ENCODE data around the gene DOK4.

DOK4 gene

DNA sequence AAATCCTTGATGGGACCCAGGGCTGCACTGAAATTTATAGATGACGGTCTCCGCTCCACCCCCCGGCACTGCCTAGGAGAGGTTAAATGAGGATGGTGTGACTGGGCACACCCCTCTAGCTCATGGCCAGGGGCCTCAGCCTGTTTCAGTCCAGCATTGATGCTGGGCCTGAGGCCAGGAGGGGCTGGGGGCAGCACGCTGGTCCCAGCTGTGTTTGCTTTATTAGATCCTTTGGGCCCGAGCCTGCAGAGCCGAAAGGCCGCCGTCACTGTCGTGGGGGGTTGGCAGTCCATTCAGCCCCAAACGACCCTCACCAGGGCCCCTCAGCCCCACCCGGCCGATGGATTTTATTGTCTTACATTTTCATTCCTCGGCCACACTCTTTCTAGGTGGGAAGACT, 10.8 kb upstream of the DOK4 start:
- no peaks in the 10 kb centered on the region for H3K4me1 Mint-ChIP-seq (ENCODE audit: low read depth)
- no peak overlapping the region for H3K4me3 Mint-ChIP-seq
- H3K27me3 Mint-ChIP-seq = no peaks in the 10 kb centered on the region
- no peak overlapping the region for H3K27ac Mint-ChIP-seq
- no peaks in the 10 kb centered on the region for H3K9me3 Mint-ChIP-seq
- no peaks in the 10 kb centered on the region for H3K36me3 Mint-ChIP-seq (ENCODE audit: low read depth)

DNA sequence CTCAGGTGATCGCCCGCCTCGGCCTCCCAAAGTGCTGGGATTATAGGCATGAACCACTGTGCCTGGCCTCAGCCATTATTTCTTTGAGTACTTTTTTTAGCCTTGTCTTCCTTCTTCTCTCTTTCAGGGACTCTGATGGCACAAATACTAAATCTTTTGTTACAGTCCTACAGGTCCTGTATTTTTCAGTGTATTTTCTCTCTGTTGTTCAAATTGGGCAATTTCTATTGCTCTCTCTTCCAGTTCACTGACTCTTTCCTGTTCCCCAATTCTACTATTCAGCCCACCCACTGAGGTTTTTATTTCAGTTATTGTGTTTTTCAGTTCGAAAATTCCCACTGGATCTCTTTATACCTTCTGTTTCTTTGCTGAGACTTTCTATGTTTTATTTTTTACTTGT, 7.5 kb upstream of the DOK4 start:
- Mint-ChIP-seq H3K9me3 (no peaks in the 10 kb centered on the region), H3K4me3 (no peak overlapping the region), H3K27ac (no peak overlapping the region), H3K27me3 (no peaks in the 10 kb centered on the region), H3K36me3 (ENCODE audit: low read depth) (no peaks in the 10 kb centered on the region), H3K4me1 (ENCODE audit: low read depth) (no peaks in the 10 kb centered on the region)

DNA sequence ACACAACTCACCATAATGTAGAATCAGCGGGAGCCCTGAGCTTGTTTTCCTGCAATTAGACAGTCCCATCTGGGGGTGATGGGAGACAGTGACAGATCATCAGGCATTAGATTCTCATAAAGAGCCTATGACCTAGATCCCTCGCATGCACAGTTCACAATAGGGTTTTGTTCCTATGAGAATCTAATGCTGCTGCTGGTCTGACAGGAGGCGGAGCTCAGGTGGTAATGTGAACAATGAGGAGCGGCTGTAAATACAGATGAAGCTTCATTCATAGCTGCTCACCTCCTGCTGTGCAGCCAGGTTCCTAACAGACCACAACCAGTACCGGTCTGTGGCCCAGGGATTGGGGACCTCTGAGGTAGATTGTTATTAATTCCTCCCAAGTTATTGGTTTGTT, 2.9 kb upstream of the DOK4 start:
- Mint-ChIP-seq H3K4me1 (ENCODE audit: low read depth) (peaks cover 25% of the 10 kb centered on the region), H3K36me3 (ENCODE audit: low read depth) (no peaks in the 10 kb centered on the region), H3K27me3 (no peaks in the 10 kb centered on the region), H3K4me3 (no peak overlapping the region), H3K27ac (no peak overlapping the region), H3K9me3 (no peaks in the 10 kb centered on the region)

DNA sequence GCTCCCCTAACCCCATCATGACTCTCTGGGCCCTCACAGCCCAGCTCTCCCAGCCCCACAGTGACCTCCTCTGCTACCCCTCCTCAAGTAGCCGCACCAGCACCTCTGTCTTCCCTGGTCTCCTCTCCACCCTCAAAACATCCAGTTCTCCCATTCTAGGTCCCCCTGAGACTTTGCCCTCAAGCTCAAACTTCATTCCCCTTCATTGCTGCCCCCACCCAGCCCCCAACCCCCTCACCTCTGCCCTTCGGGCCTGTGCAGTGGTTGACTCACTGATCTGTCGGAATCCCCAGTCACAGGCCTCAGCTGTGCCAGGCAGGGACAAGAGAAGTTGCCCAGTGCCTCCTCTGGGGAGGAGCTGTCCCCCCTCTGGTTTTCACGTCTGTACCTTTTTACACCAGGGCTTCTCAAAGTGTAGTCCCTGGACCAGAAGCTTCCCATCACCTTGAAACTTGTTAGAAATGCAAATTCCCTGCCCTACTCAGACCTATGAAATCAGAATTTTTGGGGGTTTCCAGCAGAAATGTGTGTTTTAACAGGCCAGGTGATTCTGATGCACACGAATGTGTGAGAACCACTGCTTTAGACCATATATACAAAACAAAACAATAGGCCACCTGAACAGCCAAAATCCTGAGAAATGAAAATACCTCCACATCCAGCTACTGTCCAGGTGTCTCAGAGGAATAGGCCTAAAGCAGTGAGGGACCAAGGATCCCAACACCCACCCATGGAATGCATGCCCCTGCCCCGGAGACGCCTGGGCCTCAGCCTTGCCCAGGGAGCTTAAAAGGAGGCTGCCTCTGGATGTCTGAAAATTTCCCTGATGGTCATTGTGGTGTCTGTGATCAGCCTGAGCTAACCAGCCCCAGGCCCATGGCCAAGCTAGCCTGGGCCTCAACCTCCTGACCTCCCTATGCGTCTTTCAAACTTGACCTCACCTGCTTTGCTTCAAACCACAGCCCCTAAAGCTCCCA, 853 bp upstream of the DOK4 start:
- Mint-ChIP-seq H3K9me3 (no peaks in the 10 kb centered on the region), H3K4me3 (peak overlapping the region; percentile 78), H3K4me1 (ENCODE audit: low read depth) (peaks cover 25% of the 10 kb centered on the region), H3K27me3 (no peaks in the 10 kb centered on the region), H3K36me3 (ENCODE audit: low read depth) (no peaks in the 10 kb centered on the region), H3K27ac (peak overlapping the region; percentile 77)

DNA sequence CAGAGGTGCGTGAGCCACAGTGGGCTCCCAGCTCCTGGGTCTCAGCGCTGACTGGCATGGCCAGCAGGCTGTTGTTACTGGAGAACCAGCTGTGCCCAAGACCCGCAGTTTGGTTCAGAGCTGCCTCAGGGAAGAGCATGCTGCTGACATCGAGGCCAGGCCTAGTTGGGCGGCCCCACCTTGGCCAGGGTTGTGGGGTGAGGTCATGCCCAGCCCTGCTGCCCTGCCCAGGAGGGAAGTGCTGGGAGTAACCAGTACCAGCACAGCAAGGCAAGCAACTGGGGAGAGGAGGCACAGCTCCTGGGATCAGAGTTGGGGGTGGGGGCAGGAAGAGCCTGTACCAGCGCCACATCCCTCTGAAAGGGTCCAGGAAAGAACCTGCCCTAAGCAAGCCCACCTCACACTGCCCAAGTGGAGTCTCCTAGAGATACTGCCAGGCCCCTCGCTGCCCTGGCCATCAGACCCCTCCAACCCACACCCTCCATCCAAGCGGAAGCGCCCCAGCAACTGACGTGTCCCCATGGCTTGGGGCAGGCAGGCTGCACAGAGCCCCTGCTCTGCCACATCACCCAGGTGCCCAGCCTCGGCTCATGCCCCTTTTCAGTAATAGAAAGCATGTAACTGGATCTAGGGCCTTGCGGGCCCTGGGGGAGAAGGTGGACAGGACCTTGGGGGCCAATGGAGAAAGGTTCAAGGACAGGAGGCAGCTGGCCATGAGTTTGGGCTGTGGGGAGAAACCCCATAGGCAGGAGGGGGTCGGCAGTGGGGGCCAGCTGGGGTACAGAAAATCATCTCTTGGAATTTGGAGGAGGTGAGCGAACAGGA, 990 bp downstream of the DOK4 start:
- Mint-ChIP-seq H3K36me3 (ENCODE audit: low read depth) (no peaks in the 10 kb centered on the region), H3K27ac (peak overlapping the region; percentile 34), H3K27me3 (no peaks in the 10 kb centered on the region), H3K9me3 (no peaks in the 10 kb centered on the region), H3K4me1 (ENCODE audit: low read depth) (peaks cover 25% of the 10 kb centered on the region), H3K4me3 (peak overlapping the region; percentile 80)

DNA sequence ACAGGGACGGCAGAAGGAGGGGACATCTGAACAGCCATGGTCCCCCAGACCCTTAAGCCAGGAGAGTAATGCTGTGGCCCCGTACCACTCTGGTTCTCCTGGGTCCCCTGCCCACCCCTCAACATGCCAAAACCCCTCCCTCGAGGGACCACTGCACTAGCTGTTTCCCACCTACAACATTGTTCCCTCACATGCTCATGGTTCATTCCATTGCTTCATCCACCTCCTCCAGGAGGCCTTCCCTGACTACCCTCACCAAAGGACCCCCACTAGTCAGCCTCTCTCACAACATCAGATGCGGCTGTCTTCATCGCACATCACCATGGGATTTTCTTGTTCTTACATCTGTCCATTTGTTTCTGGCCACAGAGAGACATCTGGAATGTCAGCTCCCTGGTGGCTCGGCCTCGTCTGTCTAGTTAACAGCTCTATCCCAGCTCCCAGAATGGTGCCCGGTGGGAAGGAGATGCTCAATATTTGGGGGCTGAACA, 1.7 kb downstream of the DOK4 start:
- H3K27me3 Mint-ChIP-seq = no peaks in the 10 kb centered on the region
- H3K4me1 Mint-ChIP-seq (ENCODE audit: low read depth) = peaks cover 25% of the 10 kb centered on the region
- H3K9me3 Mint-ChIP-seq = no peaks in the 10 kb centered on the region
- H3K36me3 Mint-ChIP-seq (ENCODE audit: low read depth) = no peaks in the 10 kb centered on the region
- H3K27ac Mint-ChIP-seq = no peak overlapping the region
- H3K4me3 Mint-ChIP-seq = no peak overlapping the region

DNA sequence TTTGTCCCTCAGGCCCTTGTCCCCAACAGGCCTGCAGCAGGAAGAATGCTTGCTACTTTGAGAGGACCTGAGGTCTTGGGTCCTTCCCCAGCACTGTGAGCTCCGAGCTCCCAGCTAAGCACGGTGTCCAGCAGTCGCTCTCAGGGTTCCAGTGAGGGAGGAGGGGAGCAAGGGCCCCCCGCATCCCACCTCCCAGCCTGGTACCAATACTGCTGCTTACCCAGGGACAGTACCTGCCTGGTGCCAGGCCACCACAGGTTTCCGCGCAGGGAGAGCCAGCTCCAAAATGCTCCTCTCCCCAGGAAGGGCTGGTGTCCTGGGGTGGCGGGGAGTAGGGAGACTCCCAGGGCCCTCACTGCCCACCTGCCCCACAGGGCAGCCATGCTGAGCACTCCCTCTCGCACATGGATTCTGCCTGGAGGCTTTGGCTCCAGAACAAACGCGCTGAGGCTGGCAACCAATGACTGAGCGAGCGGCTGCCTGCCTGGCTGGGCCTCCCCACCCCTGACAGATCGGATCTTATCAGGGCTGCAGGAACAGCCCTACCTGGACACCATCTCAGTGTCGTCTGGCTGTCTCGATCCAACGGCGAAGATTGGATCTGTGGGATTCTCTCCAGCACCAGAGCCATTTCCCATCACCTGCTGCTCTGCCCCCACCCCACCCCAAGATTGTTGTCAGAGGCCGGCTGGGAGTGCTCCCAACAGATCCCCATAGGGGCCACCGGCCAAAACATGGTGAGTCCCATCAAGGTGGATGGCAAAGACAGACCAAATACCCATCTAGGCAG, 2.4 kb downstream of the DOK4 start:
- Mint-ChIP-seq H3K9me3 (no peaks in the 10 kb centered on the region), H3K27ac (no peak overlapping the region), H3K27me3 (no peaks in the 10 kb centered on the region), H3K36me3 (ENCODE audit: low read depth) (no peaks in the 10 kb centered on the region), H3K4me3 (no peak overlapping the region), H3K4me1 (ENCODE audit: low read depth) (peaks cover 28% of the 10 kb centered on the region)

DNA sequence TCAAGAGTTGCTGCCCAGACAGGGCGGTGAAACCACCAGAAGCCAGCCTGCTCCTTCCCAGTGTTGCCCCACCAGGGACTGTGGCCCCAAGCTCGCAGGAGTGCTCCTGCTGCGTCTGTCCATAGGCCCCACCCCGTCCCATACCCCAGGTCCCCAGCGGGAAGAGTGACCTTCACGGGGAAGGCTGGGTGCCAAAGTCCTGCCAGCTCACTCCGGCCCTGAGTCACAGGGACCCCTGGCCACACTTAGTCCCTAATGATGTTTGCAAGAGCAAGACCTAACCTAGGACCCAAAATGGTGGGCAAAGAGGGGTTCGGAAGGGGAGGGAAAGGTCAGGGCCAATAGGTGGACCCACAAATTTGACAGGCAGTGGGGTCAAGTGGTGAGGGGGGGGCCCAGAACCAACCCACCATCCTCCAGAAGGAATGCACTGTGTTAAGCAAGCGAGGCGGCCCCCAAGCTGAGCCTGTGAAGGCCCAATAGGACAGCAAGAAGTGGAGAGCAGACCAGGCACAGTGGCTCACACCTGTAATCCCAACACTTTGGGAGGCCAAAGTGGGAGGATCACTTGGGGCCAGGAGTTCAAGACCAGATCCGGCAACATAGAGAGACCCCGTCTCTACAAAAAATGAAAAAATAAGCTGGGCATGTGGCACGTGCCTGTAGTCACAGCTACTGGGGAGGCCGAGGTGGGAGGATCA, 3.3 kb downstream of the DOK4 start:
- Mint-ChIP-seq H3K27me3 (no peaks in the 10 kb centered on the region), H3K36me3 (ENCODE audit: low read depth) (no peaks in the 10 kb centered on the region), H3K27ac (no peak overlapping the region), H3K4me3 (no peak overlapping the region), H3K4me1 (ENCODE audit: low read depth) (peaks cover 34% of the 10 kb centered on the region), H3K9me3 (no peaks in the 10 kb centered on the region)

DNA sequence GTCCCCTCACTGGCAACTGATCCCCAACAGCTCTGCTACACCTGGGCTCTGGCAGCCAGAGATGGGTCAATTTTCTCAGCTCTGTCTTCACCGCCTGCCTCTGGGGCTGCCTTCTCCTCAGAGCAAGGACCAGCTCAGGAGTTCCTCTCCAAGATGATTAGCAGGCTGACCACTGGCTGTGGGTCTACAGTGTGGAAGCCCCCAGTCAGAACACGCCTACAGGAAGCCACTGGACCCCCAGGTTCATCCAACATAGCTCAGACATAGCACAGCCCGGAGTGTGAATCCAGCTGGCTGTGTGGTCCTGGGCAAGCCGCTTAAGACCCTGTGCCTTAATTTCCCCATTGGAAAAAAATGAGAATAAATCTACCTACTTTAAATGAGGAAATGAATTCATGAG, 4.9 kb downstream of the DOK4 start:
- Mint-ChIP-seq H3K9me3 (no peaks in the 10 kb centered on the region), H3K27ac (no peak overlapping the region), H3K4me3 (no peak overlapping the region), H3K36me3 (ENCODE audit: low read depth) (no peaks in the 10 kb centered on the region), H3K4me1 (ENCODE audit: low read depth) (peaks cover 23% of the 10 kb centered on the region), H3K27me3 (no peaks in the 10 kb centered on the region)

DNA sequence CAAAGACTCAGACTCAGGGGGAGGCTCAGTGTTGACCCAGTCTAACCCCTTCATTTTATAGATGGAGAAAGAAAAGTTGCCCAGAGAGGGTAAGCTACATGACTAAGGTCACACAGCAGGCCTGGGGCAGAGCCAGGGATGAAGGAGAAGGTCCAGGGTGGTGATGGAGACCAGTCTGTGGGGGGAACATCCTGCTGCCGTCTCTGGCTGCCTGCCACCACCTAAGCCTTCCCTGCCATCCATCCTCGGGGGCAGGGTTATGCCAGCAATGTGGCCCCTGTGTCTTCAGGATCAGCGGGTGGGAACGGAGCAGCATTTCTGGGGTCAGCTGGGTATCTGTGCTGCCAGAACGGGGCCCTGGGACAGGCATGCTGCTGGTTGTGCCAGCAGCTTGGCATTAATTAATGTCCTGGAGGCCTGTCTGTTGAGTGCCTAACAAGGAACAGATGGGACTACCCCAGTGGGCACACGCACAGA, 5.5 kb downstream of the DOK4 start:
- Mint-ChIP-seq H3K4me3 (no peak overlapping the region), H3K36me3 (ENCODE audit: low read depth) (no peaks in the 10 kb centered on the region), H3K4me1 (ENCODE audit: low read depth) (peaks cover 25% of the 10 kb centered on the region), H3K27me3 (no peaks in the 10 kb centered on the region), H3K9me3 (no peaks in the 10 kb centered on the region), H3K27ac (no peak overlapping the region)

DNA sequence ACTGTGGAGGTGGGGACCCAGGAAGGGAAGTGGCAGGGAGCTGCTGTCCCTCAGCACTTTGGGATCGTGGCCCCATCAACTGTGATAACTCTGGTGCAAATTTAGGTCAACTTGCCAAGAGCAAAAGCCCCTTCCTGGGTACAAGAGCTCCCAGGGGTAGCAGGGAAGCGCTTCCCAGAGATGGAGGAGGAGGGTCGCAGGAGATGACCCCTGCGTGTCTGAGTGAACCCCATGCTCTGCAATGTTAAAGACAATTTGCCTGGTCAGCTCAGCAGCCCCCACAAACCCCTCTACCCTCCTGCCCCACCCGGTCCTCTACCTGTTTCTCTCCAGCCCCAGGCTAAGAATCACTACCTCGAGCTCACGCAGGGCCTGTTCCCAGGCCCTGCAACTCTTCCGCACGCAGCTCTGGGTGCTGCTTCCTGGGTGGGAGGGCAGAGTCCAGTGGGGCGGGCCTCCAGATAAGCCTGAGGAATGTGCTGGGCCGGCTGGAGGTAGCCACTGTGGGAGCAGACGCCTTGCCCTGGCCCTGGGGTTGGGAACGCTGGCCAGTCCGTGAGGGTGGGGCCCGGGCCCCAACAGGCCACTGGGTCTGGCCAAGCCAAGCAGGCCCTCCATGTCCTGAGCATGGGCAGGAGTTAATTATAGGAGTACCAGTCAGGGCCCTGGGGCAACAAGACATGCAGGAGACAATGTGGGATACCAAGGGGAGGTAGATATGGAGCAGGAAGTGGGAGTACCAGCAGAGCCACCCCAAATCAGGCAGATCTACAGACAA, 6.1 kb downstream of the DOK4 start:
- H3K36me3 Mint-ChIP-seq (ENCODE audit: low read depth) = no peaks in the 10 kb centered on the region
- no peaks in the 10 kb centered on the region for H3K9me3 Mint-ChIP-seq
- no peak overlapping the region for H3K4me3 Mint-ChIP-seq

DNA sequence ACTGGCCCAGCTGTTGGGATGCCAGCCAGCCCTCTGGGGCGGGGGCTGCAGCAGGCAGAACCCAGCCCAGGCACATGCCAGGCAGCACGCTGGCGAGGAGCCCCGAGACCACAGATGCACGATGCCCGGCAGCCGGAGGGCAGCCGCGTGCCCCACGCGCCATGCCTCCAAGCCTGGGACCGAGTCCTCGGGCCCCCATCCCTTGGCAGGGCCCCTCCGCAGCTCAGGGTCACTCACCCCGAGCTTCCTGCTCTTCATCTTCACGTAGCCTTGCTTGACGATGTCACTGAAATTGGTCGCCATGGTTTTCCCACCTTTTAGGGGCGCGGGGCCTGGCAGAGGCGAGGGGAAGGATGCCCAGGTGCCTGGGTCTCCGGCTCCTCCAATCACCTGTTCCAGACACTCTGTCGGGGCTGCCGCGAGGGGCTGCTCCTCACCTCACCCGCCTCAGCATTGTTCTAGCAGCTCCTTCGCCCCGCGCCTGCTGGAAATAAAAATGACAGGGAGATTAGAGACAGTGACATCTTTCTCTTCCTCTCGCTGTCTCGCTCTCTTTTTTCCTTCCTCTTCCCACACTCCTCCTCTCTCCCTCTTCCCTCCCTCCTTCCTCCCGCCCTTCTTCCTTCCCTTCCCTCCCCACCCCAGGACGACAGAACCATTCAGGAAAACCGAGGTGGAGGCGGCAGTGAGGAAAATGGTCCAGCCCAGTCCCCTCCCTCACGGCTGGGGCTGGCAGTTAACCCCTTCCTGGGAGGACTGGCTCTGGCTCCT, 6.9 kb downstream of the DOK4 start:
- H3K4me3 Mint-ChIP-seq = no peak overlapping the region
- no peaks in the 10 kb centered on the region for H3K9me3 Mint-ChIP-seq
- no peaks in the 10 kb centered on the region for H3K36me3 Mint-ChIP-seq (ENCODE audit: low read depth)
- peaks cover 19% of the 10 kb centered on the region for H3K4me1 Mint-ChIP-seq (ENCODE audit: low read depth)
- H3K27me3 Mint-ChIP-seq = no peaks in the 10 kb centered on the region
- H3K27ac Mint-ChIP-seq = no peak overlapping the region

More for the DNA sequence above, 6.1 kb downstream of the DOK4 start:
- Mint-ChIP-seq H3K4me1 (ENCODE audit: low read depth) (peaks cover 21% of the 10 kb centered on the region), H3K27ac (no peak overlapping the region), H3K27me3 (no peaks in the 10 kb centered on the region)
